ENCODE results near the gene CACNA2D4. TPM values are rescaled to one million over a fixed set of nuclear protein-coding genes. Genes with fewer than 3 reads are reported as not detected.

Gene CACNA2D4
- total RNA-seq, 1 experiment from 2014 or later: 1.4 TPM

DNA sequence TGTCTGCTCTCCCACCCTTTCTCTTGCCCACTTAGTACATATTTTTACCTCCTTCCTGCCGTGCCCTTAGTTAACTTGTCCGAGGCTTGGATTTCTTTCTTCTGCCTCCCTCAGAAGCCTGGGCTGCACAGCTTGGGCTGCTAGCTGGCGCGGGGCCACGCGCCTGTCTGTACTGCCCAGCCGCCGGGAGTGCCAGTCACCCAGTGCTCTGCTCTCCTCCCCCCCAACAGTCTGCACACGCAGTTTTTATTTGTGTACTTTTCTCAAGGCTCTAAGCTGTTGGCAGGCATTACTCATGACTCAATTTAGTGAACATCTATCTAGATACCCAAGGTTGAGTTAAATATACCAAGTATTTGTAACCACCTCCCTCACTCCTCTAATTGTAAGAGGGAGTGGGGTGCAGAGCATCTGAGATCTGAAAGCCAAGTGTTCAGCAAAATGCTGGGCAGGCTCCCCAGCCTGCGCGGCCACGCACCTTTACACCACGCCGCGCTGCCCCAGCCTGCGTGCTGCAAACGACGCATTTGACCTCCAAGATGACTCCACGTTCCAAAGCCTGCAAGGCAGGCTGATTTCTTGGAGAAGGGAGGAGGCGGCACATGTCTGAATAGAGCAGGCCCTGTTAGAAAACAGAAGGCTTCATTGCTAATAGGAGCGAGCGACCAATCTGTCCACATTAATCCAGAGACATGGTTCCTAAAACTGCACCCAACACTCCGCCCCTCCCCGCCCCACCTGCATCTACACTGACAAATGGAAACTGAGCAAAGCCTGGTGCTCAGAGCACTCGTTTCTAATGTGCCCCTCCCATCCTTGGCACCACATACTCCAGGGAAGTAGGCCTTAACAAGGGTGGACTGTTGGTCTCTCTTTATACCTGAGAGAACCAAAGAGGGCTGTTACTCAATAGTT lies 18.2 kb upstream of the CACNA2D4 start:
- Histone ChIP-seq H3K27me3 (no peaks in the 10 kb centered on the region), H3K4me3 (no peak overlapping the region)

DNA sequence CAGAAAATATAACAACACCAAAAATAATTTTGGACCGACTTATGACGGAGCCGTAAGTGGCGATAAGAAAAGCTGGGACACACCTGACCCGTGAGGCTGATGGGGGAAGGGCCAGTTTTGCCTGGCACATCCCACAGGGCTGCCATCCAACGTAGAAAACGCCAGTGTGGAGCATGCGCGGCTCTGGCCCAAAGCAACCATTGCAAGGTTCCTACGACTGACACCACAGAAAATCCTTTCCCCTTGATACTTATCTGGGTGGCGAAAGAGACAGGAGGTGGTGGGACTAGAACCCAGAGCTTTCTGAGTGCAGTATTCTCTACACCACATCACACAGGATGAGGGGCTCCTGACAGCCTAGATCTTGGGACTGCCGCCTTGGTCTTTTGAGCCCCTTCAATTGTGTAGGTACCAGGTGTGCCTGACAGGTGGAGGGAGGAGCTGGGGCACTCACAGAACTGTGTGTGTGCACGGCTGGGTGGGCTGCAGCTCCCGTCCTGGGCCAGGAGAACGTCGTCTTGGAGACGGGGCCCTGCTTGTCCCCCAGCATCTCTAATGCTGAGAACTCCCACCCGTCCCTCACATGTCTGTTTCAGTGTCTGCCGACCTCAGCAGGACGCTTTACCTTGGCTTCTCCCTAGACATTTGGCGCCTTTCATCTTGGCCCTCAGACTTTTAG lies 17.4 kb upstream of the CACNA2D4 start:
- Histone ChIP-seq H3K36me3 (peaks cover 26% of the 10 kb centered on the region), H3K4me3 (no peak overlapping the region), H3K9me3 (peaks cover 3% of the 10 kb centered on the region; the same call in 1 of the 2 replicates), H3K27me3 (no peaks in the 10 kb centered on the region)
- no peak for DNase-seq

More for the DNA sequence above, 18.2 kb upstream of the CACNA2D4 start:
- Histone ChIP-seq H3K9me3 (peaks cover 3% of the 10 kb centered on the region; the same call in 1 of the 2 replicates), H3K36me3 (peaks cover 32% of the 10 kb centered on the region)
- peak; percentile 96 for DNase-seq

DNA sequence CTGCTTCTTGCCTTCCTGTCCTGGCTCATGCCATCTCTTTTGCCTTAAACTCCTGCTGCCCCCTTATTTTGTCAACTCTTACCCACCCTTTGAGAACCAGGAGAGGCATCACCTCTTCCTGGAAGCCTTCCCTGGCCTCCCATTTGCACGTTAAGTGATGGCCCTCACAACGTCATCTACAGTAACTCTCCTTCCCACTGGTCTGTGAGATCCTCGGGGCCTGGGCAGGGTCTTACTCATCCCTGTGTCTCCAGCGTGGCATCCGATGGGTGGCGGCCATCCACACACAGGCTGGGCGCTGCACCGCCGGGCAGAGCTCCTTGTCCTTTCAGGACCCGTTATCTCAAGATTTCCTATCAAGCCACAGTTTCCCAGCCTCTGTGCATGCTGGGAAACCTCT lies 16.8 kb upstream of the CACNA2D4 start:
- Histone ChIP-seq H3K27me3 (no peaks in the 10 kb centered on the region), H3K9me3 (peaks cover 3% of the 10 kb centered on the region; the same call in 1 of the 2 replicates), H3K4me3 (no peak overlapping the region), H3K36me3 (peaks cover 20% of the 10 kb centered on the region)
- no peak for DNase-seq

DNA sequence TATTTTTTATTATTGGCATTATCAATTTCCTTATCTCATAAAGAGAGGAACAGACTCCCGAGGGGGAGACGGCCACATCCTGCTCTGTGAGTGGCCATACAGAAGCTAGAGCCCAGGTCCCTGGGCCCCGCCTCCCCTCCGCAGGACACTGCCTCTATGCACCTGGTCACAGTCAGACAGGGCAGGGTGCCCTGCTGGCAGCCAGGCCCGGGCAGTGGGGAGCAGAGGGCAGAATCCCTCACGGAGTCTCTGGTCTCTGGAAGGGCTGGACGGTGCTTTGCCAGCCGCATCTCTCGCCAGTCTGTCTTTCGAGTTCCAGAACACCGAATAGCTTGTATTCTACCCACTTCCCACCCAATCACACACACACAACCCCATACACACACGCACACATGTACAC lies 16.4 kb upstream of the CACNA2D4 start:
- Histone ChIP-seq H3K36me3 (peaks cover 18% of the 10 kb centered on the region), H3K27me3 (no peaks in the 10 kb centered on the region), H3K4me3 (no peak overlapping the region), H3K9me3 (peaks cover 3% of the 10 kb centered on the region; the same call in 1 of the 2 replicates)
- no peak for DNase-seq

DNA sequence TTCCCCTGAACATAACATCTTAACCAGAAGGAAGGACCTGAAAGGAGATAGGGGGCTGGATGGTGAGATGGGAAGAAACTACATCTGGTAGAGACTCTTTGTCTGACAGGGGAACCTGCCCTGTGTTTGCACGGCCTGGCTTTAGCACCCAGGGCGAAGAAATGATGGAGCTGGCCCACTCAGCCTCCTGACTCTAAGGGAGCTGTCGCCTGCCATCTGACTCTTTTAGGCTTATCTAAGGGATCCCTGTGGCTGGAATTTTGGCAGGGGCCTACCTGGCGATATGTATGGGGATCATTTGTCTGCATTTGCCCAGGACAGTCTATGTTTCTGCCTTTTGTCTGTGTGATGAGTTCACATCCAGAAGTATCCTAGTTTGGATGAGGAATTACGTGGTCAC lies 15.6 kb upstream of the CACNA2D4 start:
- peaks cover 16% of the 10 kb centered on the region for H3K36me3 ChIP-seq
- no peaks in the 10 kb centered on the region for H3K27me3 ChIP-seq
- H3K9me3 ChIP-seq: peaks cover 3% of the 10 kb centered on the region; the same call in 1 of the 2 replicates
- DNase-seq: no peak
- no peak overlapping the region for H3K4me3 ChIP-seq

DNA sequence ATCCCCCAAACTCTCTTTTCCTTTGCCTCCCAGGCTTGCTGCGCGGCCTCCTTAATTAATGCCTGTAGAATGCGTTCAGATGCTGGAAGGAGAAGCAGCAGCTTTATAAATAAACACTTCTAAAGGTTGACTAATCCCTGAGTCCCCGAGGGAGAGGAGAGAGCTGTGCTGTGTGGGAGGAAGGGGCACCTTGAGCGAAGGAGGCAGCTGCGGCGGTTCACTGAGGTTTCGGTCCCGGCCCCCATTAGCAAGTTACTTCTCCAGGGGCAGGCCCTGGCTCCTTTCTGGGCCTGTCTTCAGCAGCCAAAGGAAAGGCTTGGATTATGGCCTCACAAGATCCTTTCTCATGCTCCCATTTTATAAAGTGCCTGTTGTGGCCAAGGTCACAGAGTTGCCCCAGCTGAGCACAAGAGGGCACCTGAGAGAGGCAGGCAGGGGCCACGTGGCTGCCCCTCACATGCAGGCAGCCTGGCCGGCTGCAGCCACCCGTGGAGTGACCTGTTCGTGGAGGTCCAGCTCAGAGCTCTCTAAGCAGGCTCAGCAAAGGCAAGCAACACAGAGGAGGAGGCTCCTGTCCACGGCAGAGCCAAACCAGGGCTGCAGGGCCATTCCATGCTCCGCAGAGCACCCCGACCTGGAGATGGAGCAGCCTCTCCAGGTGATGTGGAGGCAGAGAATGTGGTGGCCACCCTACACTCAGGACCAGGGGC lies 15.0 kb upstream of the CACNA2D4 start:
- peaks cover 14% of the 10 kb centered on the region for H3K36me3 ChIP-seq
- H3K9me3 ChIP-seq: peaks cover 3% of the 10 kb centered on the region; the same call in 1 of the 2 replicates
- no peaks in the 10 kb centered on the region for H3K27me3 ChIP-seq
- no peak overlapping the region for H3K4me3 ChIP-seq
- peak; percentile 69 for DNase-seq

DNA sequence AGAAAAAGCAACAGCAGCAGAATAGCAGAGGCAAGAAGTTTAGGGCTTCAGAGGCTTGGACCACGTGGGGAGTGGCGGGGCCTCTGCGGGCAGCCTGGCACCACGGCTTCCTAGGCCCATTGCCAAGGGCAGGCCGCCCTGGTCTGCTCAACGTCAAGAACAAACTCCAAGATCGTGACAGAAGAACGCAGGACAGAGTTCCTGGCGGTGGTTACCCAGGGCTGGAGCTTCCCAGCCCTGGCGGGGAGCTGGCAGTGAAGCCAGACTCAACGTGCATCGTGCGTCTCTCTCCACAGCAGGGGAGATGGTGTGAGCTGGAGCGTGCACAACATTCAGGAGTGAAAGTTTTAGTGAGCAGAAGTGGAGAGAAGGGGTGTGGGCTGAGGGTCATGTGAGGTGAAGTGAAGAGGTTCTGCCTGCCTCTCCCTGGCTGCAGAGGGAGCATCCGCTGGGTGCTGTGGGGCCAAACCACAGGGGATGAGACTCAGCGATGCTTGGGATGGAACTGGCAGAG lies 13.9 kb upstream of the CACNA2D4 start:
- Histone ChIP-seq H3K27me3 (no peaks in the 10 kb centered on the region), H3K4me3 (no peak overlapping the region), H3K36me3 (peaks cover 5% of the 10 kb centered on the region; the same call in 1 of the 2 replicates), H3K9me3 (peaks cover 3% of the 10 kb centered on the region; the same call in 1 of the 2 replicates)
- peak; percentile 97 for DNase-seq

DNA sequence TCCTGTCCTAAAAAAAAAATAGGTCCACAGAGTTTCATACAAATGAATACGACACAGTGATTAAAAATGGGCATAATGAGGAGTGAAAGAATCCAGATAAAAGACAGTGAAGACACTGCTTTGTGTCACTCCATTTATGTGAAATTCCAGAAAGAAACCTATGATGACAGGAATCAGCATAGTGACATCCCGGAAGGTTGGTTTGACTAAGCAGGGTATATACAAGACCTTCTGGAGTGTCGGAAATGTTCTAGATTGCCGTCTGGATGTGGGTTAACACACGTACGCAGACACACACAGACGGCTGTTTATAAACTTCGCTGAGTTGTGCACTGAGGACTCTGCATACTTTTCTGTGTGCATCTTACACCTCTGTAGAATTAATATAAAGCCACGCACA lies 13.2 kb upstream of the CACNA2D4 start:
- Histone ChIP-seq H3K4me3 (no peak overlapping the region), H3K36me3 (peaks cover under 1% of the 10 kb centered on the region; the same call in 1 of the 2 replicates), H3K9me3 (peaks cover 1% of the 10 kb centered on the region; the same call in 1 of the 2 replicates), H3K27me3 (no peaks in the 10 kb centered on the region)
- no peak for DNase-seq

DNA sequence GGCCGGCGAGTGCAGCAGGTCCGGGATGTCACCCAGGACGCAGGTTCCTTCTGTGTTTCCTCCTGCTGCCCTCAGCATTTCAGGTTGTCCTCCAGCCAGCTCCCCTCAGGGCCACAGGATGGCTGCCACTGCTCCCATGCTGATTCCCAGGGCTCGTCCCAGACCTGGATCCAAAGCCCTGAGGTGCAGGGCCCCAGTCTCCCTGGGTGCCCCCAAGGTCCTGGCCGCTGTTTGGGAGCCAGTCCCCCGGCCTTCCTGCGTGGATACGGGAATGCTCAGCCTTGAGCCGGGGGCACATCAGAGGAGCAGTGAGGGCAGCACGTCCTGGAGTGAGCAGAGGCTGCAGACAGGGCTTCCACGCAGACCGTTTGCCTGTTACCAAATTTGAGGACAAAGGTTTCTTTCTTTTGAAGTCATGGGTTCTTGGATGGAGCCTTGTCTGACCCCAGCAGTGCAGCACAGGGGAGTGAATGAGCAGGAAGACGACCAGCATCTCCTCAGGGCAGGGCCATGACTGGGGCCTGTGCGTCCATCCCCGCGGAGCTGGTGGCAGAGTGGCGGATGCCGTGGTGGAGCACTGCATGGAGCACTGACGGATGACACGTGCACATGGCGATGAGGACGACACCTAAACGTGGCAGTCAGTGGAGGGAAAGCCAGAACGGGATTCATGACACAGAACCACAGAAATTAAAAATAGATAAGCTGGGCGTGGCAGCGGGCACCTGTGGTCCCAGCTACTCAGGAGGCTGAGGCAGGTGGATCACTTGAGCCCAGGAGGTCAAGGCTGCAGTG lies 12.5 kb upstream of the CACNA2D4 start:
- DNase-seq: no peak

DNA sequence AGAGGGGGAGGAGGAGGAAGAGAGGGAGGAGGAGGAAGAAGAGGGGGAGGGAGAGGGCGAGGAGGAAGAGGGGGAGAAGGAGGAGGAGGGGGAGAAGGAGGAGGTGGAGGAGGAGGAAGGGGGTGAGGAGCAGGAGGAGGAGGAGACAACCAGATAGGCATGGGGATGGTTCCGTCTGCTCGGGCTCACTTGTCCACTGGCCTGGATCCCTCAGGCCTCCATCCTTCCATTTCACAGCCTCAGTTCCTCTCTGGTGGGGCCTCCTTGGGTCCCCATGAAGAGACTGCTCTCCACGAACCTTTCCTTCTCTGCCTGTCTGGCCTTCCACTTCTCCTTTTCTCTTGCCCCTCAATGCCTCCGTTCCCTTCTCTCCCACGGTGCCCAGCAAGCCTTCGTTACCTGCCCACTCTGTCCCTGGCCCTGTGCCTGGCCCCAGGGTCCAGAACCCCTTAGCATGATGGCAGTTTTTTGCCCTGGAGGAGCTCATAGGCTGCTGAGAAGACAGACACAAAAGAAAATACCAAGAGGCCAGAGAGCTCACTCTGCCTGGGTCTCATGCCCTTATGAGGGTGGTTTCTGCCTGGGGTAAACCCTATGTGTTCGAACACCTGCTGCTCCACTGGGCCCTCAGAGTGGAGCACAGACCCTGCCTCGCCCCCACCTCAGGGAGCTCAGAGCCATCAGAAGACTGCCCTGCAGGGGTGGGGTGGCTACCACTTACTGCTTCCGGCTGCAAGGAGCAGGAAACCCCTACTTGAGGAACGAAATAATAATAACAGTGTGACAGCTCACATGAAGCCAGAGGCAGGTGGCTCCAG lies 11.7 kb upstream of the CACNA2D4 start:
- Histone ChIP-seq H3K4me3 (no peak overlapping the region), H3K36me3 (no peaks in the 10 kb centered on the region), H3K27me3 (no peaks in the 10 kb centered on the region), H3K9me3 (no peaks in the 10 kb centered on the region)
- DNase-seq: no peak

More for the DNA sequence above, 12.5 kb upstream of the CACNA2D4 start:
- H3K27me3 ChIP-seq: no peaks in the 10 kb centered on the region
- no peak overlapping the region for H3K4me3 ChIP-seq
- H3K36me3 ChIP-seq: no peaks in the 10 kb centered on the region
- no peaks in the 10 kb centered on the region for H3K9me3 ChIP-seq

DNA sequence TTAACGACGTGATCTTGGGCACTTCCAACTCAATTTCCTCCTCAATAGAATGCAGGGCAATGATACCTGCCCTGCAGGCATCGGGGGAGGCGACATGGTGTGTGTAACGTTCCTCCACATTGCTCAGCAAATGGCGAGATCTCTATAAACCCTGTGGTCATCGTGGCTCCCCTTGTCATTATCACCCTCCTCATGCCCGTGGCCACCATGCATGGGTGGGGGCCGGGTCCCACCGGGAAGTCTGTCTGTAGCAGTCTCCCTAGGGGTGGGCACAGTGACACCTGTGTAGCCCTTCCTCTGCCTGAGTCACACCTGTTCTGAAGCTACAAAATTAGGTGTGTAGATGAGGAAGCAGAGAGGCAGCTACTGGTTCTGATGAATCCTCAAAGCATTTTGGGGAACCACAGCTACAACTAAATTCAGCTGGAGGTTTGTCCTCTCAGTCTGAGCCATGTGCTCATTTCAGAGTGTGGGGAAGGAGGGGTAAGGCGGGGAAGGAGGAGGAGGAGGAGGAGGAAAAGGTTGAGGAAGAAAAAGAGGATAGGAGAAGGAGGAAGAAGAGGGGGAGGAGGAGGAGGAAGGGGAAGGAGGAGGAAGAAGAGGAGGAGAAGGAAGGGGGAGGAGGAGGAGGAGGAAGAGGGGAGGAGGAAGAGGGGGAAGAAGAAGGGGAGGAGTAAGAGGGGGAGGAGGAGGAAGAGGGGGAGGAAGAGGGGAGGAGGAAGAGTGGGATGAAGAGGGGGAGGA lies 11.0 kb upstream of the CACNA2D4 start:
- Histone ChIP-seq H3K4me3 (no peak overlapping the region), H3K9me3 (no peaks in the 10 kb centered on the region), H3K27me3 (no peaks in the 10 kb centered on the region), H3K36me3 (no peaks in the 10 kb centered on the region)
- DNase-seq: no peak

DNA sequence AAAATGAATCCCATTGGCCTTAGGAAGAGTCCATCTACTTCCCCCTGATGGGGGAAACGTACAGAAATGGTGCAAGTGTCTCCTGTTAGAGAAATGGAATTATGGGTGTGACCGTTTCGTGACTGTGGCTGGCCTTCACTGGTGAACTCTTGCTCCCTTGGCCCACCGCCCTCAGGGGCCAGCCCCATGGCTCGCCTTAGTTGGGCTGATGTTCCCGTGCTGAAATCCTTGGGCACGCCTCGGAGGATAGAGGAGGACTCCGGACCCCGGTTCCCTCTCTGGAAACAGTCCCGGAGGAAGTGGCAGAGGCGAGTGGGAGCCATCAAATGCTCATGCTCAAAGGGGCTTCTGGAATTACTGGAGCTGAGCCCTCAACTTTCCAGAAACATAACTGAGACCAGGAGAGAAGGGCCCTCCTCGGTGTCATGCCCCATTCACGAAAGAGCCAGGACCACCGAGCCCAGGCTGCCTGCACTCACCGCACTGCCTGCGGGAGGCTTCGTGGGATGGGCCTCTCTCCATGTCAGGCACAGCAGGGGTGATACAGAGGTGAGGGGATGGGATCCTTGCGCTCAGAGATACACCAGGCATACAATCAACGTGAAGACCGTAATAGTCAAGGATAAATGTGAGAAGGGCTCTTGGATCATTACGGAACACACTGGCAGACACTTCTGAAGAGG lies 10.1 kb upstream of the CACNA2D4 start:
- H3K4me3 ChIP-seq: no peak overlapping the region
- no peaks in the 10 kb centered on the region for H3K9me3 ChIP-seq
- no peaks in the 10 kb centered on the region for H3K36me3 ChIP-seq
- H3K27me3 ChIP-seq: no peaks in the 10 kb centered on the region
- peak; percentile 86 for DNase-seq

DNA sequence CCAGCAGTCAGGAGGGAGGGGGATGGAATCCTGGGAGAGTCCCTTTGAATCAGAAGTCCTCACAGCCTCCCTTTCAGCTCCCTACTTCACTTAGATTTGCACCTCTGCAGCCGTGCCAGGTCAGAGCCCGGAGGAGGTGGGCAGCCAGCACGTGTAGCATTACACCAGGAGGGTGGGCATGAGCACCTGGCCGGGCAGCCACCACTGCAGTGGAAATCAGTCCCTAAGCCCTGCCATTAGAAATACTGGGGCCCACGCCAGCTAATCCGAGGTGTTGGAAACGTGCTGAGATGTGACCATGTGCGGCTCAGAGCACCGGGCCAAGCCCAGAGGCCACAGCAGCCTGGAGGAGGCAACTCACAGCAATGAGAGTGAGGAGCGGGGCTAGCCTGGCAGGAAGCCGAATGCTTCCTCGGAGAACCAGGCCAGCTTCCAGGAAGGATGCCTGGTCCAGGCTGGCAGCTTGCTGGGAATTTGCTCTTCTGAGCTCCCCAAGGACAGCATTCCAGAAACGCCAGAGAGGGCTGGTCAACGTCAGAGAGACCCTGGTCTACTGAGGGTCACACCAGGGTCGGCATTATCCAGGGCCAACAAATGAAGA lies 9.4 kb upstream of the CACNA2D4 start:
- DNase-seq: peak; percentile 98
- Histone ChIP-seq H3K9me3 (no peaks in the 10 kb centered on the region), H3K27me3 (no peaks in the 10 kb centered on the region), H3K36me3 (no peaks in the 10 kb centered on the region), H3K4me3 (no peak overlapping the region)

All from MG63 (cell line).